ENCODE measurements around the gene MYH9.

MYH9 gene

DNA sequence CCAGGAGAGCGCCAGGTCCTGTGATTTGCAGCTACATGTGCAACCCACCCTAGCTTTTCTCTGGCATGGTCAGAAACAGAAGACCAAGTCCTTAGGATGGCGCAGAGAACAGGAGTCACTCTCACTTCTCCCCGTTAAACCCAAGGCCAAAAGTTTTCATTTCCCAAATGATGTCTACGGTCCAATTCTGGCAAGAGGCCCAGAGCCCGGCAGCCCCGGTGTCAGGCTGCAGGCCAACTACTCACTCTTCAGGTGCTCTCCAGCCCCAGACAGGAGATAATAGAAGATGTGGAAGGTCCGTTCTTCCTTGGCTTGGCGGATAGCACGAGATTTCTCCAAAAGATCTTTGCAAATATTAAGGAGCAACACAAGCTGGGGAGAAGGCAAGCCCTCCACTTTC, 67.2 kb downstream of the MYH9 start:
- no peaks in the 10 kb centered on the region for H3K9me3 ChIP-seq (ENCODE audit: control insufficient read depth, insufficient read depth, low read depth, low read length)
- POLR2A ChIA-PET: interaction anchor here (0.8 to 2.0 kb wide), 2 partner anchors 11 to 67 kb away, joined by 4 to 8 read pairs; partner anchors contain the start of gene MYH9
- H3K4me1 ChIP-seq (ENCODE audit: control insufficient read depth, insufficient read depth, low read length): no peaks in the 10 kb centered on the region
- no peak overlapping the region for H3K4me3 ChIP-seq (ENCODE audit: low read depth, low read length)
- TF ChIP-seq ZNF16 (tag by site-specific recombination; IDR thresholded peaks at IDR 0.05; ENCODE audit: low read depth) (no peak), ZBTB21 (tag by site-specific recombination; IDR thresholded peaks at IDR 0.05) (no peak), ZNF555 (tag by site-specific recombination; conservative IDR thresholded peaks at IDR 0.05) (no peak), ZNF596 (tag by site-specific recombination; IDR thresholded peaks at IDR 0.05) (no peak), ZNF670 (tag by site-specific recombination; IDR thresholded peaks at IDR 0.05; ENCODE audit: low read depth) (no peak), MYNN (tag by site-specific recombination; IDR thresholded peaks at IDR 0.05; ENCODE audit: borderline replicate concordance) (no peak), OSR2 (tag by site-specific recombination; IDR thresholded peaks at IDR 0.05) (no peak), ZNF157 (tag by site-specific recombination; IDR thresholded peaks at IDR 0.05) (no peak)
- TF ChIP-seq, protein P1, sequence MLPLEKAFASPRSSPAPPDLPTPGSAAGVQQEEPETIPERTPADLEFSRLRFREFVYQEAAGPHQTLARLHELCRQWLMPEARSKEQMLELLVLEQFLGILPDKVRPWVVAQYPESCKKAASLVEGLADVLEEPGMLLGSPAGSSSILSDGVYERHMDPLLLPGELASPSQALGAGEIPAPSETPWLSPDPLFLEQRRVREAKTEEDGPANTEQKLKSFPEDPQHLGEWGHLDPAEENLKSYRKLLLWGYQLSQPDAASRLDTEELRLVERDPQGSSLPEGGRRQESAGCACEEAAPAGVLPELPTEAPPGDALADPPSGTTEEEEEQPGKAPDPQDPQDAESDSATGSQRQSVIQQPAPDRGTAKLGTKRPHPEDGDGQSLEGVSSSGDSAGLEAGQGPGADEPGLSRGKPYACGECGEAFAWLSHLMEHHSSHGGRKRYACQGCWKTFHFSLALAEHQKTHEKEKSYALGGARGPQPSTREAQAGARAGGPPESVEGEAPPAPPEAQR (tag by site-specific recombination; IDR thresholded peaks at IDR 0.05): no peak
- peaks cover 8 to 96% of the 10 kb centered on the region in 2 experiments; a peak in 2 of 3 replicates for H3K36me3 ChIP-seq (ENCODE audit: control insufficient read depth in 2 of 2, insufficient read depth in 1 of 2, low read length in 2 of 2)
- CTCF ChIA-PET: interaction anchor here (1.0 kb wide), 1 partner anchor 150 kb away, joined by 4 read pairs; no protein-coding TSS in a partner anchor
- H3K27ac ChIP-seq (ENCODE audit: extremely low read depth, low read depth, low read length): no peak overlapping the region

DNA sequence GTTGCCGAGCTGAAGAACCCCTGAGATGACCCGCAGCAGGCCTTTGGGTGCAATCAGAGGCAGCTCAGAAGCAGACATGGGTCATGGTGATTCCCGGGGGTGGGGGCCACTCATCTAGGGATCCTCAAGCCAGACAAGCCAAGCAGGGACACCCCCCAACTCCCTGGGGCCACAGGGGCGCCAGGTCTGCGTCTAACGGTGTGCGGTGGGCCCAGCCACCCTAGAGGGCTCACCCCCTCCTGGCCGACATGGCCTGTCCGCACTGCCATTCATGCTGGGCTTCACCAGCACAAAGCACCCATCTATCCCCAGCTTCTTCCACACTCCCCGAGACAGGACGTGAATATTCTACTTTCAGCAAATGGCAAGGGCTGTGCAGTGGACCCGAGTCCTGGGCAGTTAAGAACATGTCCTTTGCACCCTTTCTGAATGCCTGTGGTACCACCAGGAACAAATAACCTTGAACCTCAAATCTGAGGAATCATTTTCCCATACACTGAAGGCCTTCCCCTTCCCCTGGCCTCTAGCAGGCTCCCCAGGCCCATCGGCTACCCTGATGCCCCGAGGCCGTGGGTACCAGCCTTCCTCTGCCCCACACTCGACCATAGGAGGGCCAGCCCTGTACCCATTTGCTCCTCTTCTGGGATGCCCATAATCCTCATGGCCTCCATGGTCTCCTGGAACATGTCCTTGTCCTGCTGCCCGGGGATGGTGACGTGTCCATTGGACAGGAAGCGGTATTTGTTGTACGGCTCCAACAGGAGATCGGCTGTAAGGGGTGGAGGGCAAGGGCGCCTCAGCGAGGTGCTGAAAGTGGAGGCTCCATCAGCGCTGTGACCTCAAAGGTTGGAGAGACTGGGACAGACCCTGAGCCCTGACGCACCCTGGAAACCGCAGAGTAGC, 67.9 kb downstream of the MYH9 start:
- Histone ChIP-seq H3K36me3 (ENCODE audit: control insufficient read depth in 2 of 2, insufficient read depth in 1 of 2, low read length in 2 of 2) (peaks cover 14 to 96% of the 10 kb centered on the region in 2 experiments; a peak in 2 of 3 replicates), H3K9me3 (ENCODE audit: control insufficient read depth, insufficient read depth, low read depth, low read length) (no peaks in the 10 kb centered on the region), H3K4me3 (ENCODE audit: low read depth, low read length) (no peak overlapping the region), H3K27ac (ENCODE audit: extremely low read depth, low read depth, low read length) (no peak overlapping the region), H3K4me1 (ENCODE audit: control insufficient read depth, insufficient read depth, low read length) (no peaks in the 10 kb centered on the region)
- CTCF ChIA-PET: interaction anchor here (0.9 to 1.1 kb wide), 2 partner anchors 19 to 22 kb away, joined by 3 to 4 read pairs; no protein-coding TSS in a partner anchor
- POLR2A ChIA-PET: no interaction called here
- TF ChIP-seq BCL11A (tag by site-specific recombination; IDR thresholded peaks at IDR 0.05; ENCODE audit: low read depth): no peak
- TF ChIP-seq HOXA7 (CRISPR knock-in tag; IDR thresholded peaks at IDR 0.05; ENCODE audit: borderline replicate concordance): no peak

DNA sequence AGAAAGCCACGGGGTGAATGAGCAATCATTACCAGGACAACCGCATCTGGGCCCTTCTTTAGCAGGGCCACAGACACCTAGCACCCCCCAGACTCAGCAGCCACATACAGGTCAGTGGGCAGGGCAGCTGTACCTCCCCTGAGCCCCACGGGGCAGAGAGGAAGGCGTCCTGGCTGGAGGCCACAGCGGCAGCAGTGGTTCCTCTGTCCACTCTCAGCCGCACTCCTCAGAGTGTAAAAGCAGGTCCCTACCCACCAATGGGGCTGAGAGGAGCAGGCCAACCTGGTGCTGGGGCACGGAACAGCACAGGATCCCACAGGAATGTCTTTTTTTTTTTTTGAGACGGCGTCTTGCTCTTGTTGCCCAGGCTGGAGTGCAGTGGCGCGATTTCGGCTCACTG, 69.3 kb downstream of the MYH9 start:
- no peaks in the 10 kb centered on the region for H3K9me3 ChIP-seq (ENCODE audit: control insufficient read depth, insufficient read depth, low read depth, low read length)
- POLR2A ChIA-PET: interaction anchor here (0.6 kb wide), 1 partner anchor 136 kb away, joined by 4 read pairs; no protein-coding TSS in a partner anchor
- no peaks in the 10 kb centered on the region for H3K4me1 ChIP-seq (ENCODE audit: control insufficient read depth, insufficient read depth, low read length)
- no peak overlapping the region for H3K27ac ChIP-seq (ENCODE audit: extremely low read depth, low read depth, low read length)
- CTCF ChIA-PET: interaction anchor here (0.9 kb wide), 1 partner anchor 21 kb away, joined by 3 read pairs; no protein-coding TSS in a partner anchor
- peaks cover 19 to 95% of the 10 kb centered on the region in 2 experiments for H3K36me3 ChIP-seq (ENCODE audit: control insufficient read depth in 2 of 2, insufficient read depth in 1 of 2, low read length in 2 of 2)
- H3K4me3 ChIP-seq (ENCODE audit: low read depth, low read length): no peak overlapping the region
- TF ChIP-seq ZNF174 (tag by site-specific recombination; IDR thresholded peaks at IDR 0.05) (no peak), ZNF223 (tag by site-specific recombination; IDR thresholded peaks at IDR 0.05) (no peak), ZNF660 (tag by site-specific recombination; IDR thresholded peaks at IDR 0.05) (no peak), ZBTB8A (tag by site-specific recombination; IDR thresholded peaks at IDR 0.05) (no peak), ZNF274 (IDR thresholded peaks at IDR 0.05; ENCODE audit: low read length) (no peak), ZNF274 (tag by site-specific recombination; IDR thresholded peaks at IDR 0.05; ENCODE audit: borderline replicate concordance) (no peak), ZSCAN30 (tag by site-specific recombination; IDR thresholded peaks at IDR 0.05) (no peak), ZNF664 (tag by site-specific recombination; IDR thresholded peaks at IDR 0.05) (no peak), ZFP69B (tag by site-specific recombination; IDR thresholded peaks at IDR 0.05) (no peak), ZNF132 (tag by site-specific recombination; IDR thresholded peaks at IDR 0.05; ENCODE audit: borderline replicate concordance) (no peak), ZNF791 (tag by site-specific recombination; IDR thresholded peaks at IDR 0.05) (no peak), ZNF202 (tag by site-specific recombination; IDR thresholded peaks at IDR 0.05; ENCODE audit: borderline replicate concordance) (no peak), ZNF404 (tag by site-specific recombination; IDR thresholded peaks at IDR 0.05) (no peak), ZNF548 (tag by site-specific recombination; IDR thresholded peaks at IDR 0.05) (no peak), ZNF76 (tag by site-specific recombination; IDR thresholded peaks at IDR 0.05; ENCODE audit: borderline replicate concordance, low read depth) (no peak), ZNF211 (tag by site-specific recombination; IDR thresholded peaks at IDR 0.05; ENCODE audit: low read depth) (no peak)
- TF ChIP-seq, protein P2, sequence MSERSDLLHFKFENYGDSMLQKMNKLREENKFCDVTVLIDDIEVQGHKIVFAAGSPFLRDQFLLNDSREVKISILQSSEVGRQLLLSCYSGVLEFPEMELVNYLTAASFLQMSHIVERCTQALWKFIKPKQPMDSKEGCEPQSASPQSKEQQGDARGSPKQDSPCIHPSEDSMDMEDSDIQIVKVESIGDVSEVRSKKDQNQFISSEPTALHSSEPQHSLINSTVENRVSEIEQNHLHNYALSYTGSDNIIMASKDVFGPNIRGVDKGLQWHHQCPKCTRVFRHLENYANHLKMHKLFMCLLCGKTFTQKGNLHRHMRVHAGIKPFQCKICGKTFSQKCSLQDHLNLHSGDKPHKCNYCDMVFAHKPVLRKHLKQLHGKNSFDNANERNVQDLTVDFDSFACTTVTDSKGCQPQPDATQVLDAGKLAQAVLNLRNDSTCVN (tag by site-specific recombination; optimal IDR thresholded peaks at IDR 0.05): no peak
- TF ChIP-seq, protein P3, sequence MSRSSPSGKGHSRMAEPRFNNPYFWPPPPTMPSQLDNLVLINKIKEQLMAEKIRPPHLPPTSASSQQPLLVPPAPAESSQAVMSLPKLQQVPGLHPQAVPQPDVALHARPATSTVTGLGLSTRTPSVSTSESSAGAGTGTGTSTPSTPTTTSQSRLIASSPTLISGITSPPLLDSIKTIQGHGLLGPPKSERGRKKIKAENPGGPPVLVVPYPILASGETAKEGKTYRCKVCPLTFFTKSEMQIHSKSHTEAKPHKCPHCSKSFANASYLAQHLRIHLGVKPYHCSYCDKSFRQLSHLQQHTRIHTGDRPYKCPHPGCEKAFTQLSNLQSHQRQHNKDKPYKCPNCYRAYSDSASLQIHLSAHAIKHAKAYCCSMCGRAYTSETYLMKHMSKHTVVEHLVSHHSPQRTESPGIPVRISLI (tag by site-specific recombination; IDR thresholded peaks at IDR 0.05): no peak

Data from HEK293 (cell line).